Large intestine (tissue), 12 donors: ENCODE results near the gene SKP1. TPM values are rescaled to one million over a fixed set of nuclear protein-coding genes. Genes with fewer than 3 reads are reported as not detected.
A peak's percentile ranks its signal among the peaks of the same experiment; 100 is the strongest.
"Not testable (repeated sequence)": the region's sequence is repeated elsewhere in the genome, so short reads cannot be mapped to it uniquely, and the experiment has no call there.

Source experiments
- DNase-seq, 2 donors: peaks; one replicate each; pipeline versions ENCODE4 v3.0.0 to v3.0.0-alpha.2; 2013
- H3K27ac ChIP-seq: one replicate; pipeline ENCODE4 v1.5.1; 2013; ENCODE audit warnings: low read length
- H3K27me3 ChIP-seq: 2 replicates; pipeline ENCODE4 v1.6.1; 2013; ENCODE audit warnings: low read length; ENCODE audit not compliant: control insufficient read depth, insufficient read depth
- H3K36me3 ChIP-seq: 2 replicates; pipeline ENCODE4 v1.6.1; 2013; ENCODE audit warnings: low read length; ENCODE audit not compliant: control insufficient read depth, insufficient read depth
- H3K4me1 ChIP-seq: one replicate; pipeline ENCODE4 v1.6.1; 2013; ENCODE audit warnings: low read length; ENCODE audit not compliant: control insufficient read depth, insufficient read depth
- H3K4me3 ChIP-seq: one replicate; pipeline ENCODE4 v1.5.1; 2013; ENCODE audit warnings: low read length
- H3K9me3 ChIP-seq: one replicate; pipeline ENCODE4 v1.6.1; 2013; ENCODE audit warnings: mild to moderate bottlenecking, low read depth, low read length, moderate library complexity; ENCODE audit not compliant: control insufficient read depth
- WGBS: methylation state at CpG from one replicate; pipeline ENCODE4 v1.1.5; 2013; ENCODE audit warnings: low lambda C conversion rate; ENCODE audit not compliant: insufficient coverage; 5-methylcytosine and 5-hydroxymethylcytosine counted together
- long read RNA-seq, 11 donors: transcript quantifications; one replicate each; lab custom pipeline, GENCODE V29; 2026
- polyA plus RNA-seq: library from polyadenylated mRNA; unstranded; fragments of 120-200 nt; gene quantifications from one replicate; pipeline ENCODE4 v1.2.1, GENCODE V29; 2013

The SKP1 gene
- polyA plus RNA-seq, result 490 TPM
- long read RNA-seq, donor 1, full-length matches to known transcripts, result 143 of 143 reads
- long read RNA-seq, donor 1, partial matches to known transcripts, result 0 of 143 reads
- long read RNA-seq, donor 1, other reads (novel, unspliced or antisense), result 0 of 143 reads
- long read RNA-seq, donor 2, full-length matches to known transcripts, result 328 of 391 reads
- long read RNA-seq, donor 2, partial matches to known transcripts, result 49 of 391 reads
- long read RNA-seq, donor 2, other reads (novel, unspliced or antisense), result 14 of 391 reads
- long read RNA-seq, donor 3, full-length matches to known transcripts, result 489 of 590 reads
- long read RNA-seq, donor 3, partial matches to known transcripts, result 78 of 590 reads
- long read RNA-seq, donor 3, other reads (novel, unspliced or antisense), result 23 of 590 reads
- long read RNA-seq, donor 4, full-length matches to known transcripts, result 40 of 40 reads
- long read RNA-seq, donor 4, partial matches to known transcripts, result 0 of 40 reads
- long read RNA-seq, donor 4, other reads (novel, unspliced or antisense), result 0 of 40 reads
- long read RNA-seq, donor 5, full-length matches to known transcripts, result 186 of 194 reads
- long read RNA-seq, donor 5, partial matches to known transcripts, result 8 of 194 reads
- long read RNA-seq, donor 5, other reads (novel, unspliced or antisense), result 0 of 194 reads
- long read RNA-seq, donor 6, full-length matches to known transcripts, result 316 of 376 reads
- long read RNA-seq, donor 6, partial matches to known transcripts, result 48 of 376 reads
- long read RNA-seq, donor 6, other reads (novel, unspliced or antisense), result 12 of 376 reads
- long read RNA-seq, donor 7, full-length matches to known transcripts, result 174 of 197 reads
- long read RNA-seq, donor 7, partial matches to known transcripts, result 17 of 197 reads
- long read RNA-seq, donor 7, other reads (novel, unspliced or antisense), result 6 of 197 reads
- long read RNA-seq, donor 8, full-length matches to known transcripts, result 460 of 526 reads
- long read RNA-seq, donor 8, partial matches to known transcripts, result 42 of 526 reads
- long read RNA-seq, donor 8, other reads (novel, unspliced or antisense), result 24 of 526 reads
- long read RNA-seq, donor 9, full-length matches to known transcripts, result 366 of 405 reads
- long read RNA-seq, donor 9, partial matches to known transcripts, result 27 of 405 reads
- long read RNA-seq, donor 9, other reads (novel, unspliced or antisense), result 12 of 405 reads
- long read RNA-seq, donor 10, full-length matches to known transcripts, result 441 of 505 reads
- long read RNA-seq, donor 10, partial matches to known transcripts, result 51 of 505 reads
- long read RNA-seq, donor 10, other reads (novel, unspliced or antisense), result 13 of 505 reads
- long read RNA-seq, donor 11, full-length matches to known transcripts, result 278 of 298 reads
- long read RNA-seq, donor 11, partial matches to known transcripts, result 13 of 298 reads
- long read RNA-seq, donor 11, other reads (novel, unspliced or antisense), result 7 of 298 reads

DNA sequence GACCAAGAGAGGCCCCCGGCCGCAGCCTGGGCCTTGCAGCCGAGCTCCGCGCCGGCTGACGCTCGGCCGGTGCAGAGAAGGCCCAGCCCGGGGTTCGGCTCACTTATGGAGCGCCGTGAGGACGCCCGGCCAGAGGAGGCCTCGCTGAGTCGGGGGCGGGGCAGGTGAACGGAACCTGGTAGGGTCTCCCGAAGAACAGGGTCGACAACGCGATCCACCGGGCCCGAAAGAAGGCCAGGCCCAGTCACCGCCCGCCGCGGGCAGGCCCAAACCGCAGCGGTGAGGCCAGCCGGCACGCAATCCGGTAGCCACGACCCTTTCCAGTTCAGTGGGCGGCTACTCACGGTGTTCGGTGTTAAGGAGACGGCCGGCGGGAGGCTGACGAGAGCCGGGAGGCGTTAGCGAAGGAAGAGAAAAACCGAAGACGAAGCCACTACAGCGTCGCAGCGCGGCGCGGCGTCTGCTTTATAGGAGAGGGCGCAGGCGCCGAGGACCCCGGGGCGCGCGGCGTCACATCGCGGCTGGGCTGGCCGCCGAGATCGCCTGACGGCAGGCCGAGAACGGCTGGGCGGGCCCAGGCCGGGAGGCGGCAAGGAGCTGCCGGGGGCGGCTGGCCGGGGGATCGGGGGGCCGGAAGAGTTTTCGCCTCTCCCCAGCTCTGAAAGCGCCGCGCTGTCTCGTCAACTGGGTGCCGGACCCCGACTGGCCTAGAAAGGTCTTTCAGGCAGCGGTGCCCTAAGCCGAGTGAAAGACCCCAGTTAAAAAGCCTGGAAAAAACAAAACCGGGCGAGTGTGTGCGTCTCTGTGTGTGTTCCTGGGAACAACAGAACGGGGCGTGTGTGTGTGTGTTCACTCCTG is at the start of gene SKP1:
Gene SKP1, minus strand, starts transcription at position 440 of the 858 bp plus-strand sequence. CDS start 2,928 bp downstream, outside the sequence.
- Histone ChIP-seq H3K36me3 (peaks cover 17% of the 10 kb centered on the region), H3K4me1 (peaks cover 18% of the 10 kb centered on the region), H3K27me3 (no peaks in the 10 kb centered on the region), H3K4me3 (peak within 1 kb of the TSS; percentile 95), H3K27ac (peak within 1 kb of the TSS; percentile 99), H3K9me3 (no peaks in the 10 kb centered on the region)
- WGBS, result 0% methylated on average over 2 of the region's 92 CpGs
- peak; percentile 84 to 92 for DNase-seq

DNA sequence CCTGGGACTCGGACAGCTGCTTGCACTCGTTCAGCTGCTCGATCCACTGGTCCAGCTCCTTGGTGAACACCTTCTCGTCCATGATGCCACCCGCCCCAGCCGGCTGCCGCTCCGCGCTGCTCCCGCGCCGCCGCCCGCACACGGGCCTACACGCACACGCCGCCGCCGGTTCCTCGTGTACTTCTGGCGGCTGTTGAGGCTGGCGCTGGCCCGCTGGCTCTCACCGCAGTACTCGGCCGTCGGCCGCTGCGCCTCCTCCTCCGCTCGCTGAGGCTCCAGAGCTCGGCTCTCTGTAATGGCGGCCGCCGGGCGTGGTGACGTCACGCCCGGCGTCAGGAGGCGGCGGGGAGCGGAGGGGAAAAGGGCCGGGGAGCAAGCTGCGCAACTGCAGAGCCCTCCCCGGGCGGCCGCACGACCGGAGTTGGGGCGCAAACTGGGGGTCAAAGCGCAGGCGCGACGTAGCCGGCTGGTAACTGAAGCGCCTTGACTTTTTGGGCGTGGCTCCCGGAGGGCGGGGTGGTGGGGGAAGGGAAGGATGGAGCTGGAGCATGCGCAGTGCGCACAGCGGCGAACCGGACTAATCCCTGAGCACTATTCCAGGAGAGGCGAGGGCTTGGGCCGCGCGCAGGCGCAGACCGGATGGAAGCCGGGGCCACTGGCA is 49.2 kb upstream of the SKP1 start, which contains the start of gene PPP2CA:
Gene PPP2CA, minus strand, starts transcription at position 294 of the 661 bp plus-strand sequence. Its CDS starts 212 bp downstream, at position 82.
- peak; percentile 100 for DNase-seq
- no peaks in the 10 kb centered on the region for H3K9me3 ChIP-seq
- no CpG with 5 or more reads among the region's 73 CpGs for WGBS
- no peaks in the 10 kb centered on the region for H3K27me3 ChIP-seq
- peak within 1 kb of the TSS; percentile 99 for H3K27ac ChIP-seq
- H3K36me3 ChIP-seq, result peaks cover 2% of the 10 kb centered on the region
- peaks cover 16% of the 10 kb centered on the region for H3K4me1 ChIP-seq
- H3K4me3 ChIP-seq, result peak within 1 kb of the TSS; percentile 91

GRCh38 chr5:134224888-134225779 is 48.4 kb upstream of the SKP1 start:
- H3K4me3 ChIP-seq, result peak overlapping the region; percentile 91
- H3K27me3 ChIP-seq, result no peaks in the 10 kb centered on the region
- H3K4me1 ChIP-seq, result peaks cover 21% of the 10 kb centered on the region
- no CpG with 5 or more reads among the region's 49 CpGs for WGBS
- no peaks in the 10 kb centered on the region for H3K9me3 ChIP-seq
- H3K27ac ChIP-seq, result peak overlapping the region; percentile 99
- peaks cover 7% of the 10 kb centered on the region for H3K36me3 ChIP-seq
- DNase-seq, result peak; percentile 60 to 82

GRCh38 chr5:134223406-134224248 is 46.9 kb upstream of the SKP1 start:
- H3K4me1 ChIP-seq, result peaks cover 28% of the 10 kb centered on the region
- peaks cover 7% of the 10 kb centered on the region for H3K36me3 ChIP-seq
- peak overlapping the region; percentile 99 for H3K27ac ChIP-seq
- peak overlapping the region; percentile 91 for H3K4me3 ChIP-seq
- H3K27me3 ChIP-seq, result no peaks in the 10 kb centered on the region
- DNase-seq, result peak in 1 of 2 donors; percentile 24
- 67% methylated on average over 2 of the region's 9 CpGs for WGBS
- no peaks in the 10 kb centered on the region for H3K9me3 ChIP-seq

- DNase-seq, H3K4me3 ChIP-seq, H3K27me3 ChIP-seq, H3K36me3 ChIP-seq, H3K27ac ChIP-seq, H3K9me3 ChIP-seq: not testable (repeated sequence)
- WGBS, result no CpG with 5 or more reads among the region's 5 CpGs
- H3K4me1 ChIP-seq, result peaks cover 18% of the 10 kb centered on the region
Measured at GRCh38 chr5:134221690-134222089, 44.9 kb upstream of the SKP1 start.

- no peaks in the 10 kb centered on the region for H3K27me3 ChIP-seq
- H3K4me1 ChIP-seq, result peaks cover 12% of the 10 kb centered on the region
- H3K4me3 ChIP-seq, result no peak overlapping the region
- peaks cover 4% of the 10 kb centered on the region for H3K9me3 ChIP-seq
- 83% methylated on average over 1 of the region's 2 CpGs for WGBS
- DNase-seq, result no peak
- H3K36me3 ChIP-seq, result peaks cover 10% of the 10 kb centered on the region
- no peak overlapping the region for H3K27ac ChIP-seq
Measured at GRCh38 chr5:134215757-134216156, 39.0 kb upstream of the SKP1 start.

DNA sequence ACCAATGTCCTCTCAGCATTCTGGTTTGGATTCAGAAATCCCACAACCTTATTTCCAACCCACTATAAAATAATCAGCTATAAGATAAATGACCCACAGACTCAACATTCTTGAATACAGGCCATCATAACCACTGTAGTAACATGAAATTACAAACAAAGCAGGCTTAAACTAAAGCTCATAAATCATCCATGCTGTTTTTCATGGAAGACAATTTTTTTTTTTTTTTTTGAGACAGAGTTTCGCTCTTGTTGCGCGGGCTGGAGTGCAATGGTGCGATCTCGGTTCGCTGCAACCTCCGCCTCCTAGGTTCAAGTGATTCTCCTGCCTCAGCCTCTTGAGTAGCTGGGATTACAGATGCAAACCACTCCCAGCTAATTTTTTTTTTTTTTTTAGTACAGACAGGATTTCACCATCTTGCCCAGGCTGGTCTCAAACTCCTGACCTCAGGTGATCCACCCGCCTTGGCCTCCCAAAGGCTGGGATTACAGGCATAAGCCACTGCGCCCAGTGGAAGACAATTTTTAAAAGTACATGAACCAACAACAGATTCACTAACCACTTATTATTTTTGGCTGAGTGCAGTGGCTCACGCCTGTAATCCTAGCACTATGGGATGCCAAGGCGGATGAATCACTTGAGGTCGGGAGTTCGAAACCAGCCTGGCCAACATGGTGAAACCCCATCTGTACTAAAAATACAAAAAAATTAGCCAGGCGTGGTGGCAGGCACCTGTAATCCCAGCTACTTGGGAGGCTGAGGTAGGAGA is 34.7 kb upstream of the SKP1 start:
- no CpG with 5 or more reads among the region's 14 CpGs for WGBS
- H3K36me3 ChIP-seq, H3K4me1 ChIP-seq, H3K27me3 ChIP-seq, H3K9me3 ChIP-seq, H3K4me3 ChIP-seq, H3K27ac ChIP-seq, DNase-seq: not testable (repeated sequence)
